ENCODE data around the gene MRPL45. TPM values are rescaled to one million over a fixed set of nuclear protein-coding genes. Genes with fewer than 3 reads are reported as not detected.

MRPL45 gene
- total RNA-seq, 1 experiment from 2014 or later: 61.5 TPM

DNA sequence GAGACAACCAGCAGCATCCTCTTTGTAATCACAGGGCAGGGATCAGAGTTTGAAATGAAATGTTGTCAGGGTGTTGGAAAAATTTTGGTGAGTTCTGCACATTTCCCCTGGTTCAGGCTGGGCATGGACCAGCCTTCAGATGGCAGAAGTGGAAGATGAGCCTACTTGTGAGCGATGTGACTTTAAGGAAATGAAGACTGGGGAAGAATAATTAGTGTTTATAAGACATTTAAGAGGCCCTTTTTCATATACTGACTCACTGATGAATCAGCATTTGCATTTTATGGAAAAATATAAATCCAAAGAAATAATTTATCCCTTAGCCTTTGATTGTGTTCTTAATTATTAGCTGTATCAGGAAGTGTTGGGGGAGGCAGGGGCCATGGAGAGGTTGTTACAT, 25.9 kb downstream of the MRPL45 start:
- in situ Hi-C loops (cut with HindIII; ENCODE audit: low pct_unique_long_range_greater_than_20kb, low sequenced_read_pairs): no loop called here
- DNase-seq (ENCODE audit: low read depth): no peak

DNA sequence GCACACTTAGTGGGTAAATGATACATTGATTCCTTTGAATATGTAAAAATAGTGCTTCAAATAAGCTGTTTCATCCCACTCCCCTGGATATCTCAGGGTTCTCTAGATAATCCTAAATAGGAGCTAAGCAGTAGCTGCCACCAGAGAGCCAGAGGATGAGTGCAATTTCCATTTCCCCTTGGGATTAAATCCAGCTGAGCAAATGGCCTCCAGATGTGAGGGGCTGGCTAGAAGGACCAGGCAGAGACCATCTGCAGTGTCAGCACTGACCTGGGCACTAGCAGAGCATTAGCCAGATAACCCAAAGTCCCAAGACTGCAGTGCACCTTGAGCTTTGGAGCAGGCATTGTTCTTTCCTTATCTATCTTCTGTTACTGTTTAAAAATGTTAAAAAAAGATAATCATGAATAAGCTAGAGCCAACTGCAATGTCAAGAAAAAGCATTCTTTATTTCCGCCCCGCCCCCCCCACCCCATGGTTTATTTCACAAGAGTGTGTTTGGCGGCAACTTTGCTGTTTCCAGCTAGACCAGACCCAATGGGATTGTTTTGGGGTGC, 27.3 kb downstream of the MRPL45 start:
- DNase-seq (ENCODE audit: low read depth): no peak
- in situ Hi-C loops (cut with HindIII; ENCODE audit: low pct_unique_long_range_greater_than_20kb, low sequenced_read_pairs): no loop called here

- DNase-seq (ENCODE audit: low read depth): no peak
- in situ Hi-C loops (cut with HindIII; ENCODE audit: low pct_unique_long_range_greater_than_20kb, low sequenced_read_pairs): no loop called here
Observed at GRCh38 chr17:38324772-38325171, 27.8 kb downstream of the MRPL45 start.

- in situ Hi-C loops (cut with HindIII; ENCODE audit: low pct_unique_long_range_greater_than_20kb, low sequenced_read_pairs): no loop called here
- peak; percentile 56 for DNase-seq (ENCODE audit: low read depth)
Observed at GRCh38 chr17:38325221-38325851, 28.4 kb downstream of the MRPL45 start.

DNA sequence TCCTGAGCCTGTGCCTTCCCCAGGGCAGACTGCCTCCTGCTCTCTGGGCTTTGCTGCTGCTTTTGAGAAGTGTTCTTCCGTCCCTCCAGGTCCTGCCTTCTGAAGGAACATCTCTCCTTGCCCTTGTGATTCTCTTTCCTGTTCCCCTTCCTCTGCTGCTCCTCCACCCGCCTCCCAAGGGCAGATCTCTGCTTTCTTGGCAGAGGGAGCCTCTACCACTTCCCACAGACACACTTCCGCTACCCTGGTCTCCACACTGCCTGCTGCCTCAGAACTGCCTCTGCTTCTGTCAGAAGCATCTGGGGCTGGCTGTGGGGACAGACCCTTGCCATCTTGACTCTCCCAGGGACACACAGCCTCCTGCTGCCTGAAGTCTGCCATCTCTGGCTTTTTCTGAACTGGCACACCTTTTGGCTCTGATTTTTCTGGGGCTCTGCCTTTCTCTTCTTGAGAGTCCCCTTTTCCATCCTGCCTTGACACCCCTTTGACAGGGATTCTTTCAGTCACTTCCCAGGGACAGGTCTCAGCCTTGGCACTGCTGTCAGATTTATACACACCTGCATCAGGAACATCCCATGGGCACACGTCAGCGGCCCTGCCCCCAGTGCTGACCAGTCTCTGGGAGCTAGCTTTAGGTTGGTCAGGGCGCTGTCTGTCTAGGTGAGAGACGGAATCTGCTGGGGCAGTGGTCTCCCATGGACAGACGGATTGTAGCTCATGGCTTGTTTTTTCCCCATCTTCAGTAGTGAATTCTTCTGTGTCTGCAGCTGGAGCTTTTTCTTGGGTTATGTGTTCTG, 30.2 kb downstream of the MRPL45 start:
- in situ Hi-C loops (cut with HindIII; ENCODE audit: low pct_unique_long_range_greater_than_20kb, low sequenced_read_pairs): no loop called here
- DNase-seq (ENCODE audit: low read depth): no peak

DNA sequence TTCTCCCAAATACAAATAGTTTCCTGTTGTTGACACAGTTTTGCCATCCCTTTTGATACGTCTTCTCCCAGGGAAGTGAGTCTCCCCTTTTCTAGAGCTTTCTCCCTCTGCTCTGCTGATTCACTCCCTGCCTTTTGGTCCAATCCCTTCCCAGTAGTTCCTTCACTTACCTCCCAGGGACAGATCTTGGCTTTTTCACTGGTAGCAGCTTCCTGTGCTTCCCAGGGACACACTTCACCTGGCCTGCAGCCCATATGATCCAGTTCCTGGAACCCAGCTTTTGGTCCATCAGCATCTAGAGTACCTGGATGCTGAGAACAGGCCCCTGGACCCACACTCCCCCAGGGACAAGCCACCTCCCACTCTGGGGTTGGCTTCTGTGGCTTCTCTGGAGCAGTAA, 31.0 kb downstream of the MRPL45 start:
- in situ Hi-C loops (cut with HindIII; ENCODE audit: low pct_unique_long_range_greater_than_20kb, low sequenced_read_pairs): no loop called here
- DNase-seq (ENCODE audit: low read depth): no peak

DNA sequence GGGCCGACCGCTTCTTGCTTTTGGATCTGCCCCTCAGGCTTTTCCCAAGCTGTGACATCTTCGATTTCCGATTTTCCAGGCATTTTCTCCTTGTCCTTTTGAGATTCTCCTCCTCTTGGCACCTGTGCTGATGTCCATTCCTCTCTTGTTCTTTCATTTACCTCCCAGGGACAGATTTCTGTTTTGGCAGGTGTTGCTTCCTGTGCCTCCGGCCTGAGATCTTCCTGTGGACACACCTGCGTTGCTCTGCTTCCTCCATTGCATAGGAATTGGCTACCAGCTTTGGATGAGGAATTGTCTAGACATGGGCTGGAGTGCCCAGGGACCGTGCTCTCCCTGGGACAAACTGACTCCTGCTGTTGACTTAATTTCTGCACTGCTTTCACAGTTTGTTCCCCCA, 31.7 kb downstream of the MRPL45 start:
- in situ Hi-C loops (cut with HindIII; ENCODE audit: low pct_unique_long_range_greater_than_20kb, low sequenced_read_pairs): no loop called here
- no peak for DNase-seq (ENCODE audit: low read depth)

- in situ Hi-C loops (cut with HindIII; ENCODE audit: low pct_unique_long_range_greater_than_20kb, low sequenced_read_pairs): no loop called here
- DNase-seq (ENCODE audit: low read depth): no peak
Observed at GRCh38 chr17:38329284-38329683, 32.3 kb downstream of the MRPL45 start.

DNA sequence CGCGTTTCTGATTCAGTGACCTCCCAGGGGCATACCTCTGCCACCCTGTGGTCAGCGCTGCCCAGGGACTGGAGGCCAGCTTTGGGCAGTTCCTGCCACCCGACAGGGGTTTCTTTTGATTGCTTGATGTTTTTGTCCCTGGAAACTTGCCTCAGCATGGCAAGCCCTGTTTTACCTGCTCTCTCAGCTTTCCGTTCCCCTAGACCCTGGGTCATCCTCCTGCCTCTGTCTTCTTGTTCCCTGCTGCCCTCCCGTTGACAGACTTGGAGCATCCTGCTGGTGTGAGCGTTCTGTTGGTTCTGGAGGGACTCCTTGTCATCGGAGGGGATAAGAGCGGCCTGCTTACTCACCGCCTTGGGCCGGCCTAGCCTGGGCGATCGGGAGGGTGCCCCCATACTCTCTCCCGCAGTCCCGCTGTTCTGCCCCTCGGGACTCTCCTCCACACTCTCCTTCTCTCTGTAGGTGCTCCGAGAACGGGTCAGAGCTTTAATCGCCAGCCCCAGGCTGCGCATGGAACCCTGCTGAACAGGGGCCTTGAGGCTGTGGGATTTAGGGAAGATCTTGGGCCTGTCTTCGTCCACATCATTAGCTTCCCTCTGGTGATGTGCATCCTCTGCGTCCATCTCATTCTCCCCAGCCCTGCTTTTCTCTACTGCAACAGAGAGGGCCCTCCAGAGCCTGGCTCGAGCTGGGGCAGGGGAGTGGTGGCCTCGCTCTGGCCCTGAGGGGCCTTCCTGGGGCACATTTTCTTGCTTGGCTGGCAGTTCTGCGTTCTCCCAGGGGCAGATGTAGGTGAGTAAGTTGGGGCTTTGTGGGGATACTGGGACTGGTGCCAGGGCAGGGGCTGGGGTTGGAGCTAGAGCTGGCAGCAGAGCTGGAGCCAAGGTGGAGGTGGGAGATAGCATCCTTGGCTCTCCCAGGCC, 33.1 kb downstream of the MRPL45 start:
- in situ Hi-C loops (cut with HindIII; ENCODE audit: low pct_unique_long_range_greater_than_20kb, low sequenced_read_pairs): no loop called here
- DNase-seq (ENCODE audit: low read depth): no peak

DNA sequence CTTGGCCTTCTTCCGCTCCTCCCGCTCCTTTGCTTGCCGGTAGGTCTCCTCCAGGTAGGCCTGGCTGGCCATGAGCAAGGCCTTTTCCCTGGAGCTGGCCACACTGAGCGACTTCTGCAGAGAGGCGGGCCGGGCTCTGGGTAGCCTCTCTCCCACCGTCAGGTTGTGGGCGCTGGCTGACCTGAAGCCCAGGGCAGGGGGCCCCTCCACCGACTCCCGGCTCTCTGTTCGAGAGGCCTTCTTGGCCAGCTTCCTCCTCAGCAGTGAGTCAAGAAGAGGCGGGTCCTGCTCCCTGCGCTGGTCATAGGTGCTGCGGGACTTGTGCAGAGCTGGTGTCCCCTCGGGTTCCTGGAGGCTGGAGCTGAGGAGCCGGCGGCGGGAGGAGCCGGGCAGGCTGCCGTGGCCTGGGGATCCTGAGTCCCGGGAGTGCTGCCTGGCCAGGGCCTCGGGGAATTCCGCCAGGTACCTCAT, 34.0 kb downstream of the MRPL45 start:
- in situ Hi-C loops (cut with HindIII; ENCODE audit: low pct_unique_long_range_greater_than_20kb, low sequenced_read_pairs): no loop called here

DNA sequence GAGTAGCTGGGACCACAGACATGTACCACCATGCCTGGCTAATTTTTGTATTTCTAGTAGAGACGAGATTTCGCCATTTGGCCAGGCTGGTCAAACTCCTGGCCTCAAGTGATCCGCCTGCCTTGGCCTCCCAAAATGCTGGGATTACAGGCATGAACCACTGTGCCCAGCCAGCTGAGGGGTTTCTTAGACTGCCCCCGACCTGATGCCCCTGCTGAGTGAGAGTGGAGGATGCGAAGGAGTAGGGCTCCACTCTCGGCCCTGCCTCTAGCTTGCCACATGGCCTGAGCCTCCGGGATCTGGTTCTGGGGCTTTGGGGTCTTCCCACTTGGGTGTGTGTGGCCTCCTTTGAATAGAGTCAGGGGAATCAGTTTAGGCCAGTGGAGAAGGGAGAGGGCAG, 35.8 kb downstream of the MRPL45 start:
- in situ Hi-C loops (cut with HindIII; ENCODE audit: low pct_unique_long_range_greater_than_20kb, low sequenced_read_pairs): no loop called here
- DNase-seq (ENCODE audit: low read depth): no peak

More for the DNA sequence above, 34.0 kb downstream of the MRPL45 start:
- DNase-seq (ENCODE audit: low read depth): no peak

DNA sequence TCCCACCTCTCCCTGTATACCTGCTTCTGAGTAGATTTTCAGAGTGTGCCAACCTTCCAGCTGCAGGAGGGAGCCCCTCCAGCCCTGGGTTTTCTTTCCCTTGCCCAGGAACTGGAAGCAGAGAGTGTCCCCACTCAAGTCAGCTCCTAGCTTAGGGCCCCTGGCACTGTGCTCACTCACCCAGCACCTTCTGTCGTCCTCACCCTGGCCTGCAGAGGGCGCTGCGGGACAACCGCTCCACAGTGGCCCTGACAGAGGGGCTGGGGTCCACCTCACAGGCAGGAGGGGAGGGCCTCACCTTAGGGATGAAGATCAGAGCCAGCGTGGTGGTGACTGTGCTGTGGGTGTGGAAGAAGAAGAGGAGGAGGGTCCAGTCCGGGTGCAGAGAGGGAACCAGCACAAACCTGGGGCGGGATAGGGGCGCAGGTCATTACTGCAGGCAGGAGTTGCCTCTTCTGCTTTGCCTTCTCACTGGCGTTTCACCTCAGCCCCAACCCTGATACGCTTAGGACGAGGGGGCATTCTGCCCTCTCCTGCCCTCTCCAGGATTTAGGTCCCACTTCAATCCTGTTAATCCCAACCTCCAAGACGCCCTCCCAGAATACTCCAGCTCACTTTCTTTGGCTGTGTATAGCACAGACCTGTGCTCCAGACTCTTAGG, 36.8 kb downstream of the MRPL45 start:
- in situ Hi-C loops (cut with HindIII; ENCODE audit: low pct_unique_long_range_greater_than_20kb, low sequenced_read_pairs): no loop called here
- DNase-seq (ENCODE audit: low read depth): no peak

DNA sequence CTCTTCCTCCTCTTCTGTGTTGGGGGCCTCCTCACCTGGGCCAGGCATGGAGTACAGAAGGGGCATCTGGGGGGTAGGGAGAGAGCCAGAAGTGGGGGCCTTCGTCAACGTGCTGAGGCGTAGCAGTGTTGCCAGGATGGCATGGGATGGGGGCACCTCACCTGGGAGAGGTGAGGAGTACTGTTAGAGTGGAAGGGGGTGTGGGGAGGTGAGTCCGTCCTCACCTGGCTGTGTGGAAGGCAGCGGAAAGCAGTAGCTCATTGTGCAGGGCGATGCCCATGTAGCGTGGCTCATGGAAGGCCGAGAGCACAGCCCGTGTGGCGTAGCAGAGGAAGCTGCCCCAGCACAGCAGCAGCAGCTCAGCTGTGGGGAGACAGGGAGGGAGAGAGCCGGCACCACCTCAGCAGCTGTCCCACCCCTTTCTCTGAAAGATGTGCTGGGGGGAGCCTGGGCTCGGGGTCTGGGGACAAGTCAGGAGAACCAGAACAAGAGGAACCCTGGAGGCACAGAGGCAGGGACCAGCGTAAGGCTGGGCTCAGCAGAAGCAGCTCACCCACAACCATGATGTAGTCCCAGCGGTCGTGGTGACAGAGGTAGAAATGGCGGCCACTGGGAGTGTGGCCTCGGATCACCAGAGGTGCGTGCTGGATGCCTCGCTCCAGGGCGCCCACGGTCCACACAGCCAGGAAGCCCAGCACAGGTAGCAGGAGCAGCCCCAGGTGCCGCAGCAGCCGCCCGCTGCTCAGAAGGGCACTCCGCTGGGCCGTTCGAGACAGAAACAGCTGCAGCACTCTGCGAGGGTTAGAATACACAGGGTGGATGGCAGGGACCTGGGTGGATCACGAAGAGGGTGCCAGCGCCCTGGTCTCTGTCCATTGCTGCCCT, 37.8 kb downstream of the MRPL45 start:
- in situ Hi-C loops (cut with HindIII; ENCODE audit: low pct_unique_long_range_greater_than_20kb, low sequenced_read_pairs): no loop called here
- no peak for DNase-seq (ENCODE audit: low read depth)

DNA sequence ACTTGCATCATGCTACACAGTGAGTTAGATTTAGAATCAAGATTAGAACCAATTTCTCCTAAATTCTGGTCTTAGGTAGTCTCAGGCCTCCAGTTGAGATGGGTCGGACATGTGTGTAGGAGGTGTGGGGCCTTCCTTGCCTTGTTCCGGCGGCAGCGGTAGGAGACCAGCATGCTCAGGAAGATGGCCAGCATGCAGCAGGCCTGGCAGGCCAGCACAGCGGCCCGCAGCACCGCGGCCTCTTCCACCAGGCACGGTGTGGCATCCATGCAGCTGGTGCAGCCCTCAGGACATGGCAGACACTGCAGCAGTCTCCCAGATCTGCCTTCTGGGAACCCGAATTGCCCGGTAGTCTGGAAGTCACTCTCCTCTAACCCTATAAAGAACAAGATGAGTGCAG, 39.9 kb downstream of the MRPL45 start:
- no peak for DNase-seq (ENCODE audit: low read depth)
- in situ Hi-C loops (cut with HindIII; ENCODE audit: low pct_unique_long_range_greater_than_20kb, low sequenced_read_pairs): no loop called here

GRCh38 chr17:38338053-38338452, 41.1 kb downstream of the MRPL45 start:
- in situ Hi-C loops (cut with HindIII; ENCODE audit: low pct_unique_long_range_greater_than_20kb, low sequenced_read_pairs): no loop called here

DNA sequence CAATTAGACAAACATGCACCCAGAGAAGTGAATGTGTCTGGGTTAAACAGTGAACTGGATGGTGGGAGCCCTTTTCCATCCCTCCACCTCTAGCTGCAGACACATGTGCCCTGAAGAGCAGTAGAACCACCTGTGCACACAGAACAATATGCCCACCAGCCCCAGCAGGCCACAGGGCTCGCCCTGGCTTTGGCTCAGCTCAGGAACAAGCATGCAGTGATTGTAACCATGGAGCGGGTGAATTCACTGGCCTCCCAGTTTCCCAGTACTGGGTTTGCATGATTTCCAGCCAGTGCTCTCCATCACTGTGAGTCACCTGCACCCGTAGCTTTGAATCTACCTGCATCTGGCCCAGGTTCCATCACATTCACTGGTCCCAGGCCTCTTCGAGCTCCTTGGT, 41.6 kb downstream of the MRPL45 start:
- DNase-seq (ENCODE audit: low read depth): no peak
- in situ Hi-C loops (cut with HindIII; ENCODE audit: low pct_unique_long_range_greater_than_20kb, low sequenced_read_pairs): no loop called here

More at GRCh38 chr17:38338053-38338452, 41.1 kb downstream of the MRPL45 start:
- DNase-seq (ENCODE audit: low read depth): no peak

DNA sequence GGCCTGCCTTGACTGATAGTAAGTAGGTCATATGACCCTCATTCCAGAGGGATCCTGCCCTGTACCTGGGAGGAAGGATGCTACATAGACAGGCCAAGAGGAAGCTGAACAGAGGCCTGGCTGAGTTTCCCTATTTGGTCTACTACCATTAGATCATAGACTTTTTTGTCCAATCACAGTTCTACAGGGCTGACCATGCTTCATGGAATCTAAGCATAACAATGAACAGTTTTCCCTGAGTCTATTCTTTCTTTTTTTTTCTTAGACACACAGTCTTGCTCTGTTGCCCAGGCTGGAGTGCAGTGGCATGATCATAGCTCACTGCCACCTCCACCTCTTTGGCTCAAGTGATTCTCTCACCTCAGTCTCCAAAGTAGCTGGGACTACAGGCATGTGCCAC, 42.9 kb downstream of the MRPL45 start:
- in situ Hi-C loops (cut with HindIII; ENCODE audit: low pct_unique_long_range_greater_than_20kb, low sequenced_read_pairs): no loop called here
- DNase-seq (ENCODE audit: low read depth): peak; percentile 62
